Heart left ventricle (tissue), 13 donors: ENCODE measurements around the gene PIP5K1B.

ENCODE experiments used
- POLR2A ChIP-seq, 2 donors: fragments of 450-650 bp; IDR thresholded peaks; one replicate each; pipeline ENCODE4 v1.6.1; 2017; ENCODE audit warnings: antibody characterized with exemption in 2 of 2, mild to moderate bottlenecking in 2 of 2, moderate library complexity in 2 of 2
- TF ChIP-seq, protein P1 (sequence below), 12 donors: fragments of 200-600 bp; sonication (generic) in 4 of 12; IDR thresholded peaks; one replicate each; pipeline versions ENCODE4 v1.5.0 to v1.8.0; 2018 to 2022; ENCODE audit warnings: antibody characterized with exemption in 12 of 12, mild to moderate bottlenecking in 5 of 12
- donor health status: ischemic (EF 13 %, LVEDD 7.1; RV severe dilation, severe dysfunction).
- donor health status: DM: no; HTN: yes; CAD: no.
- donor health status: DM: no; HTN: no; CAD: no.
- donor health status: ischemic (EF 25% LVEDD 6.9; RV normal size, moderate dysfunction).
- donor health status: ischemic (EF 25% LVEDD 5.7; RV mildly dilated, moderate dysfunction).
- donor health status: ischemic (EF 35%, LVEDD 5.7; RV mildly dilated, moderate dysfunction).
- donor health status: nonischemic (EF 11% LVEDD 7.7; RV severe dilation, severe dysfunction).
- donor health status: DM: yes; HTN: yes; CAD: no.
- donor health status: PGD.
- donor health status: ischemic (EF 29% LVEDD 5.4; RV normal size, mild dysfunction).
- donor health status: nonischemic (EF 23%, LVEDD 6.1; RV moderate dilation, normal function).

DNA sequence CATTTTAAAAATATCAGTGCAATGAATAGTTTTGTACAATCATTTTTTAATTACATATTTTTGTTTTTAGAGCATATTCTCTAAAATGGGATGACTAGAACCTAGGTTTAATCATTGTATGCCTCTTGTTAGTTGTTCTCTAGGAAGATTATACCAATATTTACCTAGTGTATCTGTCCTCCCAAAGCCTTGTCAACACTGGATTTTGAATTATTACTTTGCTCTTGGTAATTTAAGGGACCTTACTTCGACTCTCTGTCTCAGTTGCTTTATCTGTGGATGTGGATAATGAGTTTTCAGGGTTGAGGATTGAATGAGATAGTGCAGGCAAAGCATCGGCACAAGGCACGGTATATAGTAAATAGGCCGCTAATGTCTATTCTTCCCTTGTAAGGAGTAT lies 10.9 kb upstream of the PIP5K1B start:
- TF ChIP-seq POLR2A (IDR thresholded peaks at IDR 0.05), result no peak
- TF ChIP-seq, protein P1, sequence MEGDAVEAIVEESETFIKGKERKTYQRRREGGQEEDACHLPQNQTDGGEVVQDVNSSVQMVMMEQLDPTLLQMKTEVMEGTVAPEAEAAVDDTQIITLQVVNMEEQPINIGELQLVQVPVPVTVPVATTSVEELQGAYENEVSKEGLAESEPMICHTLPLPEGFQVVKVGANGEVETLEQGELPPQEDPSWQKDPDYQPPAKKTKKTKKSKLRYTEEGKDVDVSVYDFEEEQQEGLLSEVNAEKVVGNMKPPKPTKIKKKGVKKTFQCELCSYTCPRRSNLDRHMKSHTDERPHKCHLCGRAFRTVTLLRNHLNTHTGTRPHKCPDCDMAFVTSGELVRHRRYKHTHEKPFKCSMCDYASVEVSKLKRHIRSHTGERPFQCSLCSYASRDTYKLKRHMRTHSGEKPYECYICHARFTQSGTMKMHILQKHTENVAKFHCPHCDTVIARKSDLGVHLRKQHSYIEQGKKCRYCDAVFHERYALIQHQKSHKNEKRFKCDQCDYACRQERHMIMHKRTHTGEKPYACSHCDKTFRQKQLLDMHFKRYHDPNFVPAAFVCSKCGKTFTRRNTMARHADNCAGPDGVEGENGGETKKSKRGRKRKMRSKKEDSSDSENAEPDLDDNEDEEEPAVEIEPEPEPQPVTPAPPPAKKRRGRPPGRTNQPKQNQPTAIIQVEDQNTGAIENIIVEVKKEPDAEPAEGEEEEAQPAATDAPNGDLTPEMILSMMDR (IDR thresholded peaks at IDR 0.05), result no peak
